ENCODE data around the gene FAM78B.

The FAM78B gene

GRCh38 chr1:166164646-166164994 lies 2.2 kb downstream of the FAM78B start:
- DNase-seq (ENCODE audit: low spot score): no peak

GRCh38 chr1:166159656-166160055 lies 7.1 kb downstream of the FAM78B start:
- no peak for DNase-seq (ENCODE audit: low spot score)

- no peak for DNase-seq (ENCODE audit: low spot score)
These were observed 10.1 kb downstream of the FAM78B start for GRCh38 chr1:166156674-166157073.

- DNase-seq (ENCODE audit: low spot score): no peak
These were observed 11.7 kb downstream of the FAM78B start for GRCh38 chr1:166155108-166155507.

- DNase-seq (ENCODE audit: low spot score): no peak
These were observed 13.1 kb downstream of the FAM78B start for GRCh38 chr1:166153525-166154314.

GRCh38 chr1:166152978-166153377 lies 13.8 kb downstream of the FAM78B start:
- no peak for DNase-seq (ENCODE audit: low spot score)

- DNase-seq (ENCODE audit: low spot score): no peak
These were observed 15.0 kb downstream of the FAM78B start for GRCh38 chr1:166151804-166152203.

- no peak for DNase-seq (ENCODE audit: low spot score)
These were observed 21.3 kb downstream of the FAM78B start for GRCh38 chr1:166145499-166145898.

GRCh38 chr1:166141969-166142368 lies 24.8 kb downstream of the FAM78B start:
- DNase-seq (ENCODE audit: low spot score): no peak

- no peak for DNase-seq (ENCODE audit: low spot score)
These were observed 26.6 kb downstream of the FAM78B start for GRCh38 chr1:166140251-166140650.

- DNase-seq (ENCODE audit: low spot score): no peak
These were observed 27.1 kb downstream of the FAM78B start for GRCh38 chr1:166139735-166140134.

GRCh38 chr1:166136699-166137401 lies 30.0 kb downstream of the FAM78B start:
- no peak for DNase-seq (ENCODE audit: low spot score)

- DNase-seq (ENCODE audit: low spot score): no peak
These were observed 30.6 kb downstream of the FAM78B start for GRCh38 chr1:166136222-166136621.

- DNase-seq (ENCODE audit: low spot score): no peak
These were observed 32.9 kb downstream of the FAM78B start for GRCh38 chr1:166133857-166134256.

GRCh38 chr1:166133276-166133841 lies 33.4 kb downstream of the FAM78B start:
- no peak for DNase-seq (ENCODE audit: low spot score)

- DNase-seq (ENCODE audit: low spot score): no peak
These were observed 34.3 kb downstream of the FAM78B start for GRCh38 chr1:166132496-166132895.

GRCh38 chr1:166129006-166129405 lies 37.8 kb downstream of the FAM78B start:
- DNase-seq (ENCODE audit: low spot score): no peak

- DNase-seq (ENCODE audit: low spot score): no peak
These were observed 38.6 kb downstream of the FAM78B start for GRCh38 chr1:166128195-166128594.

- no peak for DNase-seq (ENCODE audit: low spot score)
These were observed 39.8 kb downstream of the FAM78B start for GRCh38 chr1:166127003-166127402.

- DNase-seq (ENCODE audit: low spot score): no peak
These were observed 43.8 kb downstream of the FAM78B start for GRCh38 chr1:166122873-166123466.

GRCh38 chr1:166121010-166121409 lies 45.8 kb downstream of the FAM78B start:
- DNase-seq (ENCODE audit: low spot score): no peak

- DNase-seq (ENCODE audit: low spot score): no peak
These were observed 46.5 kb downstream of the FAM78B start for GRCh38 chr1:166120281-166120680.

- no peak for DNase-seq (ENCODE audit: low spot score)
These were observed 47.3 kb downstream of the FAM78B start for GRCh38 chr1:166119471-166119965.
